Nephron progenitor cell (in vitro differentiated cells): Measurements from ENCODE around the gene OR13C8.
"Not testable (repeated sequence)": the region's sequence is repeated elsewhere in the genome, so short reads cannot be mapped to it uniquely, and the experiment has no call there.

Experiments used
- DNase-seq: peaks from one replicate; pipeline ENCODE4 v3.0.0; 2021
- H3K27ac Mint-ChIP-seq: 2 replicates; pipeline ENCODE4 v1.8.0; 2021; ENCODE audit warnings: mild to moderate bottlenecking, moderate library complexity, mixed read lengths
- H3K27me3 Mint-ChIP-seq: 2 replicates; pipeline ENCODE4 v1.8.0; 2021; ENCODE audit warnings: mild to moderate bottlenecking, low read depth, mixed read lengths; ENCODE audit not compliant: poor library complexity
- H3K36me3 Mint-ChIP-seq: 2 replicates; pipeline ENCODE4 v1.8.0; 2021; ENCODE audit warnings: low read depth, mixed read lengths
- H3K4me1 Mint-ChIP-seq: 2 replicates; pipeline ENCODE4 v1.8.0; 2021; ENCODE audit warnings: mixed read lengths
- H3K4me3 Mint-ChIP-seq: 2 replicates; pipeline ENCODE4 v1.8.0; 2021; ENCODE audit warnings: mild to moderate bottlenecking, moderate library complexity, mixed read lengths
- H3K9me3 Mint-ChIP-seq: 2 replicates; pipeline ENCODE4 v1.8.0; 2021; ENCODE audit warnings: mild to moderate bottlenecking, moderate library complexity, mixed read lengths
- TF ChIP-seq, protein P1 (sequence below): fragments of 200-600 bp; sonication (generic); IDR thresholded peaks from 2 replicates; pipeline ENCODE4 v1.5.0; 2021; ENCODE audit warnings: antibody characterized with exemption

Gene OR13C8, protein sequence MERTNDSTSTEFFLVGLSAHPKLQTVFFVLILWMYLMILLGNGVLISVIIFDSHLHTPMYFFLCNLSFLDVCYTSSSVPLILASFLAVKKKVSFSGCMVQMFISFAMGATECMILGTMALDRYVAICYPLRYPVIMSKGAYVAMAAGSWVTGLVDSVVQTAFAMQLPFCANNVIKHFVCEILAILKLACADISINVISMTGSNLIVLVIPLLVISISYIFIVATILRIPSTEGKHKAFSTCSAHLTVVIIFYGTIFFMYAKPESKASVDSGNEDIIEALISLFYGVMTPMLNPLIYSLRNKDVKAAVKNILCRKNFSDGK

DNA sequence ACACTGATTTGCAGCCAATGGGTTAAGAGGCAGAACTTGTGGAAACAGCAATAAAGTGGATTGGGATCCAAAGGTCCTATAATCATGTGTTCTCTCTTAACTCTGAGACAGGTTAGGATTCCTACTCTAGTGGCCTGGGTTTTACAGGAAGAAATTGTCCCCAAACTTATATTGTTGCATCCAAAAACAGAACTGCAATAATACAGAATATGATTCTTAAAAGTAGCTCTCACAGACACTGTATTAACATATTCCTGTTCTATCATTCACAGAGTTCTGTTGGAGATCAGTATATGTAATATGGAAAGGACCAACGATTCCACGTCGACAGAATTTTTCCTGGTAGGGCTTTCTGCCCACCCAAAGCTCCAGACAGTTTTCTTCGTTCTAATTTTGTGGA is at the start of gene OR13C8:
TSS of gene OR13C8 (plus strand) at position 301 of the 400 bp plus-strand sequence. CDS start at position 301, 0 bp downstream.
- H3K9me3 Mint-ChIP-seq = peaks cover 24% of the 10 kb centered on the region
- H3K4me3 Mint-ChIP-seq = no peak within 1 kb of the TSS
- H3K27ac Mint-ChIP-seq = no peak within 1 kb of the TSS
- no peaks in the 10 kb centered on the region for H3K4me1 Mint-ChIP-seq
- H3K27me3 Mint-ChIP-seq = no peaks in the 10 kb centered on the region
- TF ChIP-seq, protein P1, sequence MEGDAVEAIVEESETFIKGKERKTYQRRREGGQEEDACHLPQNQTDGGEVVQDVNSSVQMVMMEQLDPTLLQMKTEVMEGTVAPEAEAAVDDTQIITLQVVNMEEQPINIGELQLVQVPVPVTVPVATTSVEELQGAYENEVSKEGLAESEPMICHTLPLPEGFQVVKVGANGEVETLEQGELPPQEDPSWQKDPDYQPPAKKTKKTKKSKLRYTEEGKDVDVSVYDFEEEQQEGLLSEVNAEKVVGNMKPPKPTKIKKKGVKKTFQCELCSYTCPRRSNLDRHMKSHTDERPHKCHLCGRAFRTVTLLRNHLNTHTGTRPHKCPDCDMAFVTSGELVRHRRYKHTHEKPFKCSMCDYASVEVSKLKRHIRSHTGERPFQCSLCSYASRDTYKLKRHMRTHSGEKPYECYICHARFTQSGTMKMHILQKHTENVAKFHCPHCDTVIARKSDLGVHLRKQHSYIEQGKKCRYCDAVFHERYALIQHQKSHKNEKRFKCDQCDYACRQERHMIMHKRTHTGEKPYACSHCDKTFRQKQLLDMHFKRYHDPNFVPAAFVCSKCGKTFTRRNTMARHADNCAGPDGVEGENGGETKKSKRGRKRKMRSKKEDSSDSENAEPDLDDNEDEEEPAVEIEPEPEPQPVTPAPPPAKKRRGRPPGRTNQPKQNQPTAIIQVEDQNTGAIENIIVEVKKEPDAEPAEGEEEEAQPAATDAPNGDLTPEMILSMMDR = no peak
- H3K36me3 Mint-ChIP-seq = no peaks in the 10 kb centered on the region
- no peak for DNase-seq

DNA sequence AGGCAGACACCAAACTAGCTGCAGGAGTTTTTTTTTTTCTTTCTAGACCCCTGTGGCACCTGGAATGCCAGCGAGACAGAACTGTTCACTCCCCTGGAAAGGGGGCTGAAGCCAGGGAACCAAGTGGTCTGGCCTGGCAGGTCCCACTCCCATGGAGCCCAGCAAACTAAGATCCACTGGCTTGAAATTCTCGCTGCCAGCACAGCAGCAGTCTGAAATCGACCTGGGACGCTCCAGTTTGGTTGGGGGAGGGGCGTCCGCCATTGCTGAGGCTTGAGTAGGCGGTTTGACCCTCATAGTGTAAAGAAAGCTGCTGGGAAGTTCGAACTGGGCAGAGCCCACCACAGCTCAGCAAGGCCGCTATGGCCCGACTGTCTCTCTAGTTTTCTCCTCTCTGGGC is 48.7 kb upstream of the OR13C8 start:
- DNase-seq, H3K27ac Mint-ChIP-seq, H3K9me3 Mint-ChIP-seq, H3K27me3 Mint-ChIP-seq, H3K36me3 Mint-ChIP-seq, H3K4me1 Mint-ChIP-seq, H3K4me3 Mint-ChIP-seq: not testable (repeated sequence)

DNA sequence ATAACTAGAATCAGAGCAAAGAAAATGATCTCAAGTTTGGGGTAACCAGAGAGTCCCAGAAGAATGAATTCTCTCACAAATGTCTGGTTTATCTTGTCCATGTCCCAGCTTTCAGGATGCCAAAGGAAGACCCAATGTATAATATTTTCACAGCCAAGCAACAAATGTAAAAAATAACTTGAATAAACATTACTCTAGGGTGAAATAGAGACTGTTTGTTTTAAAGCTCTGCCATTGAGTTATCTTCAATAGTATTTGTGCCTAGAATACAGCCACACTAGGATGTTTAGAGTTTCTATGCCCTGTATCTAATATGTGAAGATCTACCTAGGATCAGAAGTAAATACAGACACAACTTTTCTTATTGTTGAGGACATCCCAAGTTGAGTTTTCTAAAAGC is 41.9 kb upstream of the OR13C8 start, which contains the start of gene OR13C4:
TSS of gene OR13C4 (minus strand) at position 101 of the 400 bp plus-strand sequence. CDS start at position 101, 0 bp downstream.
- no peak for DNase-seq
- H3K4me1 Mint-ChIP-seq = no peaks in the 10 kb centered on the region
- no peaks in the 10 kb centered on the region for H3K36me3 Mint-ChIP-seq
- H3K4me3 Mint-ChIP-seq = no peak within 1 kb of the TSS
- no peak within 1 kb of the TSS for H3K27ac Mint-ChIP-seq
- no peaks in the 10 kb centered on the region for H3K27me3 Mint-ChIP-seq
- TF ChIP-seq, protein P1 = no peak
- peaks cover 6% of the 10 kb centered on the region for H3K9me3 Mint-ChIP-seq

DNA sequence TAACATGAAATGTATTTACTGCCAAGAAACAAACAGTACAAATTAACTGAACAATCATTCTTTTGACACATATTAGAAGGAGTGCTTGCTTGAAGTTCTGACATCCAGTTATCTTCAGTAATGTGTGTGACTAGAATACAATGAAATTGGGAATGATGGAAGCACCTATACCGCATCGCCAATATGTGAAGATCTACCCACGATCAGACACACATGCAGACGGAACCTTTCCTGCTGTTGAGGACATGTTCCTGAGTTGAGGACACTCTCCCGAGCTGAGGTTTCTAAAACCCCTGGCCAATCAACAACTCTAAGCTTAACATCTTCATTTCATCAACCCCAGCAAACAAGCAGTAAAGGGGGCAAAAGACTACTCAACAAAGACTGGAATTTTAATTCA is 32.2 kb upstream of the OR13C8 start, which contains the start of gene OR13C3:
TSS of gene OR13C3 (minus strand) at position 101 of the 400 bp plus-strand sequence. CDS start 133 bp downstream, outside the sequence.
- TF ChIP-seq, protein P1 = no peak
- H3K4me3 Mint-ChIP-seq = no peak within 1 kb of the TSS
- H3K9me3 Mint-ChIP-seq = no peaks in the 10 kb centered on the region
- H3K4me1 Mint-ChIP-seq = no peaks in the 10 kb centered on the region
- H3K27ac Mint-ChIP-seq = no peak within 1 kb of the TSS
- H3K36me3 Mint-ChIP-seq = no peaks in the 10 kb centered on the region
- no peak for DNase-seq
- H3K27me3 Mint-ChIP-seq = peaks cover 10% of the 10 kb centered on the region

DNA sequence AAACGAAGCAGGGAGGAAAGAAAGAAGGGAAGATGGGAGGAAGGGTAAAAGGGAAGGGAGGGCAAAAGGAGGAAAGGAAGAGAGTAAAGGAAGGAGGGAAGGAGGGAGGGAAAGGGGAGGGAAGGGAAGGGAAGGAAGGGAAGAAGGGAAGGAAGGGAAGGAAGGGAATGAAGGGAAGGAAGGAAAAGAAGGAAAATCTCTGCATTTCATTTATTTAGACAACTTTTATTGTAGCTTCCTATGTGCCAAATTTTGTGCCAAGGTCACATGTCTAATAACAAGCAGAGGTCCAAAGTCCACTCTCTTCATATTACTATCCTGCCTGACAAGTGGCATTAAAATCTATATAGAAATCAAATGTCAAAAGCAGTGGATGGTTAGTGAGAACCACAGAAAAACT is 29.7 kb upstream of the OR13C8 start:
- Mint-ChIP-seq H3K36me3 (no peaks in the 10 kb centered on the region), H3K4me3 (no peak overlapping the region), H3K9me3 (no peaks in the 10 kb centered on the region), H3K4me1 (no peaks in the 10 kb centered on the region), H3K27ac (no peak overlapping the region), H3K27me3 (peaks cover 10% of the 10 kb centered on the region)
- TF ChIP-seq, protein P1 = no peak
- no peak for DNase-seq

DNA sequence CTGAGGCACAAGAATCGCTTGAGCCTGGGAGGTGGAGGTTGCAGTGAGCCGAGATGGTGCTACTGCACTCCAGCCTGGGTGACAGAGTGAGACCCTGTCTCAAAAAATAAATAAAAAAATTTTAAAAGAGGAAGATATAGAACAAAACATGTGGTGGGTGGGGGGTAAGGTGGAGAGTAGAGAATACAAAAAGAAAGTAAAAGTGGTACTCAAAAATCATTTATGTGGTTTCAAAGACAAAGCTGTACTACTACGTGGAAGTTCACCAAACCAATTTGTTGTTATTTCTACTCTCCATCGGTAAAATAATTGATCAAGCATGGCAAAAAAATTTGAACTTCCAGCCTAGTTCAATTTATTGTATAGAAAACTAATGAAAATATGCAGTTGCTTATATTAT is 24.3 kb upstream of the OR13C8 start:
- no peak for DNase-seq
- H3K27me3 Mint-ChIP-seq = peaks cover 5% of the 10 kb centered on the region
- no peak overlapping the region for H3K4me3 Mint-ChIP-seq
- H3K27ac Mint-ChIP-seq = no peak overlapping the region
- H3K4me1 Mint-ChIP-seq = no peaks in the 10 kb centered on the region
- no peaks in the 10 kb centered on the region for H3K36me3 Mint-ChIP-seq
- H3K9me3 Mint-ChIP-seq = no peaks in the 10 kb centered on the region
- TF ChIP-seq, protein P1 = no peak
